Muscle layer of colon (tissue), 2 donors: Measurements from ENCODE around the gene SCAANT1.

Experiments
- H3K27ac ChIP-seq: one replicate; pipeline ENCODE4 v1.7.0; 2013; ENCODE audit warnings: low read depth, mild to moderate bottlenecking, low read length, moderate library complexity
- H3K27me3 ChIP-seq, 2 donors: one replicate each; pipeline ENCODE4 v1.7.0; 2013; ENCODE audit warnings: low read length in 2 of 2, mild to moderate bottlenecking in 2 of 2; ENCODE audit not compliant: insufficient read depth in 2 of 2, control insufficient read depth in 1 of 2
- H3K36me3 ChIP-seq: one replicate; pipeline ENCODE4 v1.7.0; 2013; ENCODE audit warnings: mild to moderate bottlenecking, low read length; ENCODE audit not compliant: insufficient read depth
- H3K4me1 ChIP-seq: one replicate; pipeline ENCODE4 v1.7.0; 2013; ENCODE audit warnings: mild to moderate bottlenecking, low read length; ENCODE audit not compliant: insufficient read depth
- H3K4me3 ChIP-seq, 2 donors: one replicate each; pipeline ENCODE4 v1.7.0; 2013; ENCODE audit warnings: low read length in 2 of 2, low read depth in 1 of 2, mild to moderate bottlenecking in 1 of 2, moderate library complexity in 1 of 2
- H3K9ac ChIP-seq: one replicate; pipeline ENCODE4 v1.7.0; 2013; ENCODE audit warnings: low read length
- H3K9me3 ChIP-seq: one replicate; pipeline ENCODE4 v1.7.0; 2013; ENCODE audit warnings: mild to moderate bottlenecking, low read length
- donor health status: abdominal sarcoma.
- donor health status: Adenocarcinoma of cecum.

Gene SCAANT1

GRCh38 chr3:63911509-63911872 lies 692 bp downstream of the SCAANT1 start:
- Histone ChIP-seq H3K4me1 (peaks cover 26% of the 10 kb centered on the region), H3K27ac (peak overlapping the region; percentile 94), H3K9me3 (no peaks in the 10 kb centered on the region), H3K27me3 (no peaks in the 10 kb centered on the region), H3K4me3 (peak overlapping the region; percentile 64 to 74), H3K9ac (peak overlapping the region; percentile 31), H3K36me3 (peaks cover 10% of the 10 kb centered on the region)

GRCh38 chr3:63910891-63911290 lies 1.3 kb downstream of the SCAANT1 start:
- Histone ChIP-seq H3K27me3 (no peaks in the 10 kb centered on the region), H3K9ac (no peak overlapping the region), H3K27ac (no peak overlapping the region), H3K9me3 (no peaks in the 10 kb centered on the region), H3K36me3 (peaks cover 4% of the 10 kb centered on the region), H3K4me1 (peaks cover 26% of the 10 kb centered on the region), H3K4me3 (no peak overlapping the region)

GRCh38 chr3:63910001-63910400 lies 2.2 kb downstream of the SCAANT1 start:
- Histone ChIP-seq H3K4me3 (no peak overlapping the region), H3K27me3 (no peaks in the 10 kb centered on the region), H3K36me3 (no peaks in the 10 kb centered on the region), H3K9me3 (no peaks in the 10 kb centered on the region), H3K9ac (no peak overlapping the region), H3K4me1 (peaks cover 25% of the 10 kb centered on the region), H3K27ac (no peak overlapping the region)

- Histone ChIP-seq H3K27me3 (no peaks in the 10 kb centered on the region), H3K4me3 (no peak overlapping the region), H3K9ac (no peak overlapping the region), H3K27ac (no peak overlapping the region), H3K36me3 (no peaks in the 10 kb centered on the region), H3K4me1 (peaks cover 19% of the 10 kb centered on the region), H3K9me3 (no peaks in the 10 kb centered on the region)
Observed at GRCh38 chr3:63909431-63909830, 2.8 kb downstream of the SCAANT1 start.

- Histone ChIP-seq H3K27me3 (no peaks in the 10 kb centered on the region), H3K9ac (no peak overlapping the region), H3K27ac (no peak overlapping the region), H3K4me1 (peaks cover 12% of the 10 kb centered on the region), H3K4me3 (no peak overlapping the region), H3K36me3 (no peaks in the 10 kb centered on the region), H3K9me3 (no peaks in the 10 kb centered on the region)
Observed at GRCh38 chr3:63908776-63909175, 3.4 kb downstream of the SCAANT1 start.

GRCh38 chr3:63908081-63908736 lies 4.0 kb downstream of the SCAANT1 start:
- Histone ChIP-seq H3K36me3 (no peaks in the 10 kb centered on the region), H3K9me3 (no peaks in the 10 kb centered on the region), H3K27me3 (no peaks in the 10 kb centered on the region), H3K4me1 (peaks cover 7% of the 10 kb centered on the region), H3K4me3 (no peak overlapping the region), H3K9ac (no peak overlapping the region), H3K27ac (no peak overlapping the region)

- Histone ChIP-seq H3K9me3 (no peaks in the 10 kb centered on the region), H3K27ac (no peak overlapping the region), H3K4me1 (peaks cover 2% of the 10 kb centered on the region), H3K9ac (no peak overlapping the region), H3K27me3 (no peaks in the 10 kb centered on the region), H3K4me3 (no peak overlapping the region), H3K36me3 (no peaks in the 10 kb centered on the region)
Observed at GRCh38 chr3:63905731-63906620, 6.2 kb downstream of the SCAANT1 start.

- H3K27me3 ChIP-seq, result no peaks in the 10 kb centered on the region
- no peak overlapping the region for H3K27ac ChIP-seq
Observed at GRCh38 chr3:63900459-63900858, 11.7 kb downstream of the SCAANT1 start.

GRCh38 chr3:63900010-63900409 lies 12.2 kb downstream of the SCAANT1 start:
- H3K4me3 ChIP-seq, result no peak overlapping the region
- no peaks in the 10 kb centered on the region for H3K27me3 ChIP-seq
- no peaks in the 10 kb centered on the region for H3K9me3 ChIP-seq
- peaks cover 10% of the 10 kb centered on the region for H3K36me3 ChIP-seq
- no peak overlapping the region for H3K9ac ChIP-seq
- H3K4me1 ChIP-seq, result peaks cover 10% of the 10 kb centered on the region
- no peak overlapping the region for H3K27ac ChIP-seq

More at GRCh38 chr3:63900459-63900858, 11.7 kb downstream of the SCAANT1 start:
- H3K4me1 ChIP-seq, result peaks cover 10% of the 10 kb centered on the region
- no peak overlapping the region for H3K4me3 ChIP-seq
- peaks cover 10% of the 10 kb centered on the region for H3K36me3 ChIP-seq
- H3K9ac ChIP-seq, result no peak overlapping the region
- no peaks in the 10 kb centered on the region for H3K9me3 ChIP-seq

- no peaks in the 10 kb centered on the region for H3K9me3 ChIP-seq
Observed at GRCh38 chr3:63896332-63897030, 15.7 kb downstream of the SCAANT1 start.

GRCh38 chr3:63895422-63896189 lies 16.6 kb downstream of the SCAANT1 start:
- H3K27me3 ChIP-seq, result no peaks in the 10 kb centered on the region
- H3K9ac ChIP-seq, result no peak overlapping the region
- H3K27ac ChIP-seq, result no peak overlapping the region
- no peaks in the 10 kb centered on the region for H3K9me3 ChIP-seq
- H3K36me3 ChIP-seq, result peaks cover 8% of the 10 kb centered on the region
- no peak overlapping the region for H3K4me3 ChIP-seq
- H3K4me1 ChIP-seq, result peaks cover 10% of the 10 kb centered on the region

More at GRCh38 chr3:63896332-63897030, 15.7 kb downstream of the SCAANT1 start:
- no peak overlapping the region for H3K27ac ChIP-seq
- H3K36me3 ChIP-seq, result peaks cover 10% of the 10 kb centered on the region
- no peak overlapping the region for H3K9ac ChIP-seq
- H3K27me3 ChIP-seq, result no peaks in the 10 kb centered on the region
- peaks cover 10% of the 10 kb centered on the region for H3K4me1 ChIP-seq
- H3K4me3 ChIP-seq, result no peak overlapping the region
